HG02678 (cell line): ENCODE results near the gene RPS19.
"Not testable (repeated sequence)": the region's sequence is repeated elsewhere in the genome, so short reads cannot be mapped to it uniquely, and the experiment has no call there.

Experiments
- ATAC-seq: cut with Tn5 transposase; IDR thresholded peaks from one replicate; pipeline ENCODE4 v1.9.1; 2021; ENCODE audit warnings: mild to moderate bottlenecking, moderate library complexity; ENCODE audit not compliant: unreplicated experiment

The RPS19 gene

DNA sequence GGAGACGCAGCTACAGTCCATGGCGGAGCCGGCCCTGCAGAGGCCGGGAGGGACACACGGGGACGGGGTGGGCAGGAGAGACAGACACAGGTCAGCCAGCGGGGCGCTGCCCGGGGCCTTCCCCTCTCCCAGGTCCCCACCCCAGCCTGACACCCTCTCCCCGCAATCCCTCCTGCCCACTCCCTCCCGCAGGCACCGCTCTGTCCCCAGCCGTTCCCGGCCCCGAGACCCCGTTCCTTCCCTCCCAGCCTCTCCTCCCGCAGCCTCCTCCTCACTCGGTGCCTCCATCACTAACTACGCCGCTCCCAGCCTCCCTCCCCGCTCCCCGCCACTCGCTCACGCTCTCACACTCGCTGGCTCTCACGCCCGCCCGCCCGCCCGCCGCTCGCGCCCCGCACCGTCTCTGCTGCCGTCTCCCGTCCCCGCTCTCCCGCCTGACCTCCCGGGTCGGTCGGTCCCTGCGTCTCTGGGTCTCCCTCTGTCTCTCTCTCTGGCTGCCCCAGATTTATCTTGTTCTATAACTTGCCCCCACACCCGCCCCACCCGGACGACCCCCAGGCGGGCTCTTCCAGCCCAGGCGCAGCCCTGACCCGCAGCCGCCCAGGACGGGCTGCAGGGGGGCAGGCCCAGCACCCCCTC, 53.0 kb downstream of the RPS19 start:
- no peak for ATAC-seq

- no peak for ATAC-seq
Observed at GRCh38 chr19:41913538-41914423, 53.7 kb downstream of the RPS19 start.

DNA sequence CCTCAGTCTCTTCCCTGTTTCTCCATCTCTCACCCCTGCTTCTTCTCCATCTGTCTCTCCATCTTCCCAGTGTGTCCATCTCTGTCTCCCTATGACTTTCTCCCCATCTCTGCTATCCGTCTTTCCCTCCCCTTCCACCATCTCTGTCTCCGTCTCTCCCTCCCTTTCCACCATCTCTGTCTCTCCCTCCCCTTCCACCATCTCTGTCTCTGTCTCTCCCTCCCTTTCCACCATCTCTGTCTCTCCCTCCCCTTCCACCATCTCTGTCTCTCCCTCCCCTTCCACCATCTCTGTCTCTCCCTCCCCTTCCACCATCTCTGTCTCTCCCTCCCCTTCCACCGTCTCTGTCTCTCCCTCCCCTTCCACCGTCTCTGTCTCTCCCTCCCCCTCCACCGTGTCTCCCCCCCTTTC, 54.4 kb downstream of the RPS19 start:
- ATAC-seq = not testable (repeated sequence)

GRCh38 chr19:41915021-41915775, 55.1 kb downstream of the RPS19 start:
- no peak for ATAC-seq

DNA sequence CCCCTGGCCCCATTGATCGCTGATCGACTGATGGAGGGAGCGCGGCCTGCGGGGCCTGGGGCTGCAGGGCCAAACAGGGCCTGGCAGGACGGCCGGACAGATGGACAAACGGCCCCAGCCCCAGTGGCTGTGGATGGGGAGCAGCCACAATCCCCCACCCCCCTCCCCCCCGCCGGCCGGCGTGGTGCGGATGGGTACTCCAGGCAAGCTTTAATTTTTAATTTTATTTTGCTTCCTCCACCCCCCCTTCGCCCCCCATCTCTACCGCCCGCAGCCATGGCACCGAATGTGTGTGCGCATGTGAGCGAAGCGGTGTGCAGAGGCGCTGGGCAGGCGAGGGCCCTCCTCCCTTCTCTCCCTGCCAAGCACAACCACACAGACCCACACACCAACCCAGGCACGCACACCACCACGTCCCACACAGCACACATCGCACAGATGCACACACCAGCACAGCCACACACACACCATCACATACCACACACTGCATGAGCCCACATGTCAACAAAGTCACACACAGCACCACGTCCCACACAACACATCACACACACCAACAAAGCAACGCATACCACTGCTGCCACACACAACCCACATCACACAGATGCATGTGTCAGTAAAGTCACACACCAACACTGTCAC, 55.8 kb downstream of the RPS19 start:
- no peak for ATAC-seq

DNA sequence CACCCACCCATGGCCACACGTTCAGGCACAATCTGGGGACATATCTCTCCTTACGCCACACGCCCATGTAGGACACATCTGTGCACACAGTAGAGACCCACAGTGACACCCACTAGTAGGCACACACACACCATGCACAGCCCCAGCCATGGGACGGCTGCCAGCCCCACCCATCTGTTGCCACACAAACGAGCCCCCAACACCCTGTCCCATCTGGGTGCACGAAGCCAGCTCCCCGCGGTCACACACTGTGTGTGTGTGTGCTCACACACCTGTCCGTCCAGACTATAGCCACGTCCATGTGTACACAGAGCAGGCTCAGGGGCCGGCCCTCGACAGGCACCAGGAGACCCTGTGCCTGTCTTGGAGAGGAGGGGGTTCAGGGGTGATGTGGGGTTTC, 57.6 kb downstream of the RPS19 start:
- ATAC-seq = no peak

GRCh38 chr19:41918095-41918494, 58.0 kb downstream of the RPS19 start:
- no peak for ATAC-seq

GRCh38 chr19:41918653-41919244, 58.7 kb downstream of the RPS19 start:
- ATAC-seq = no peak

GRCh38 chr19:41919948-41920712, 60.1 kb downstream of the RPS19 start:
- no peak for ATAC-seq

DNA sequence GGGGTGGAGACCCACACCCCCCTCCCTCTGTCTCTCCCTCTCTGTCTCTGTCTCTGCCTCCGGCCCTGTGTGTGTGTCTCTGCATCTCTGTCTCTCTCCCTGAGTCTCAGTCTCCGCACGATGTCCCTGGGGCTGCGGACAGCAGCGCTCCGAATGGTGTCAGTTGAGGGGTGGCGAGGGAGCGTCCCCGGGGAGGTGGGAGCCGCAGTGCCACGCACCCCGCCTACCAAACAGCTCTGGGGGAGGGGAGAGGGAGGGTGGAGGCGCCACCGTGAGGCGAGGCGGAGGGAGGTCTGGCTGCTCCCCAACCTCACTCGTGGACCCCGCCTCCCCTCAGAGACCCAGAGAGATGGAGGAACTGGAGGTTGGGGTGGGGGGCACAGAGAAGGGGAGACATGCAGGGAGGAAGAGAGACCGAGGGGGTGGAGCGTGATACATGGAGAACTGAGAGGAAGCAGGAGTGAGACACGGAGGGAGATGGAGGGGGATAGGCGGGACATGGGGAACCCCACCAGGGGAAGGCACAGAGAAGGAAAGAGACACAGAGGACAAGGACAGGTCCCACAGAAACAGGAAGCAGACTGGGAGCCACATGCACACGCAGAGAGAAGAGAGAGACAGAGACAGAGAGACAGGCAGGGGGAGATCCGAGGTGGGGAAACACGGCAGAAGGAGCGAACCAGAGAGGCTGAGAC, 61.0 kb downstream of the RPS19 start:
- ATAC-seq = no peak

DNA sequence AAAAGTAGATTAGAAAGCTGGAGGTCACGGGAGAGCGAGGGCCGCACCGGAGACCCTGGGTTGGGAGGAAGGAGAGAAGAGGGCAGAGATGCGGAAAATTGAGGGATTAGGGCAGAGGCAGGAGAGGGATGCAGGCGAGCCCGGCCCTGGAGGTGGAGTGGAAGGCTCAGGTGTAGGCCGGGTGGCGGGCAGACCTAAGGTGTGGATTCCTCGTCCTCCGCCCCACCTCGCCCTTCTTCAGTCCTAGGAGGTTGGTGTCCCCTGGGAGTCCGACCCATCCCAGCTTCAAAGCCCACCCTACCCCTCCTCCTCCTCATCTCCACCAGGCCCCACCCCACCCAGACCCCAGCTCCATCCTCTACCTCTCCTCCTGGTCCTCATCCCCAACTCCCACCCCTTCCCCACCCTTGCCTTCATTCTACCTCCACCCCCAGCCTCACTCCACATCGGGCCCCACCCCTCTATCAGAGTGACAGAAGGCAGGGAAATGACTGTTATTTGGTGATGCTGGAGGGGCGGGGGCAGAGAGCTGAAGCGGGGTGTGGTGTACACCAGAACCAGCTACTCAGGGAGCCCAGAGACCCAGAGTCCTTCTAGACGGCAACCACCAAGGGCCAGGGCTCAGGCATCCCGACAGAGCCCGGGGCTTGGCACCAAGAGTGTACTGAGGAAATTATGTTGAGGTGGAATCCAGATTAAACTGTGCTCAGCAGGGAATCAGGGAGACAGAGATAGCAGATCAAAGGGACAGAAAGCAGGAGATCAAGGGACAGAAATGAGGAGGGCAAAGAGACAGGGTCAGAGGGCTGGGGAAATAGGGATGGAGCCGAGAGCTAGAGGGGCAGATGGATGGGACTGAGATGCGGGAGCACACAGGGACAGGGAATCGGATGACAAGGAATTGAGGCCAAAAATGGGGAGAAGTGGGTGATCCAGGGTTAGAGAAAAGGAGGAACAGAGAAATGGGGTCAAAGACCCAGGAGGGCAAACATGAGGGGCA, 61.8 kb downstream of the RPS19 start:
- ATAC-seq = no peak
